Motor neuron (in vitro differentiated cells): ENCODE data around the gene DSTN. TPM values are rescaled to one million over a fixed set of nuclear protein-coding genes. Genes with fewer than 3 reads are reported as not detected.
A peak's percentile ranks its signal among the peaks of the same experiment; 100 is the strongest.

Experiments
- ATAC-seq, 8 experiments: fragments of 200-7000 bp; cut with Tn5 transposase; replicated peaks in 6 of 8; 2 replicates each; pipeline ENCODE4 v1.8.0; 2021; ENCODE audit warnings: mild to moderate bottlenecking in 8 of 8, moderate library complexity in 8 of 8
- H3K27ac ChIP-seq, 2 donors: fragments of 250-450 bp; sonication (Bioruptor Pico); 2 replicates each; pipeline ENCODE4 v1.9.0; 2021; ENCODE audit warnings: antibody characterized with exemption in 2 of 2, mild to moderate bottlenecking in 2 of 2, moderate library complexity in 1 of 2
- H3K4me1 ChIP-seq, 2 donors: fragments of 250-450 bp; sonication (Bioruptor Pico); replicated peaks in 1 of 2; 2 replicates each; pipeline ENCODE4 v1.6.1; 2021; ENCODE audit warnings: antibody characterized with exemption in 2 of 2, mild to moderate bottlenecking in 2 of 2, moderate library complexity in 1 of 2
- H3K4me3 ChIP-seq, 5 donors: fragments of 250-450 bp; sonication (Bioruptor Pico); 2 replicates each; pipeline ENCODE4 v1.9.0; 2021; ENCODE audit warnings: antibody characterized with exemption in 5 of 5, mild to moderate bottlenecking in 5 of 5, moderate library complexity in 4 of 5
- WGBS, 10 experiments: fragments of 450-650 bp; shearing (Covaris generic); methylation state at CpG; one replicate each; pipeline ENCODE4 v1.0.0; 2022; 5-methylcytosine and 5-hydroxymethylcytosine counted together
- in situ Hi-C, 9 experiments: fragments of 400-800 bp; cut with MboI; loops; one replicate each; pipeline ENCODE4 v1.15.0; 2021; ENCODE audit warnings: low sequenced_read_pairs in 9 of 9, low pct_unique_long_range_greater_than_20kb in 2 of 9; ENCODE audit not compliant: unreplicated experiment in 9 of 9
- total RNA-seq, 8 experiments: library from RNA; unstranded; fragments of 300-600 nt; gene quantifications; 2 replicates each; pipeline versions ENCODE4 v1.2.3 to v1.2.4, GENCODE V29; 2022

DSTN gene
- total RNA-seq, 8 experiments from 2014 or later: 143 to 386 (median 172) TPM

DNA sequence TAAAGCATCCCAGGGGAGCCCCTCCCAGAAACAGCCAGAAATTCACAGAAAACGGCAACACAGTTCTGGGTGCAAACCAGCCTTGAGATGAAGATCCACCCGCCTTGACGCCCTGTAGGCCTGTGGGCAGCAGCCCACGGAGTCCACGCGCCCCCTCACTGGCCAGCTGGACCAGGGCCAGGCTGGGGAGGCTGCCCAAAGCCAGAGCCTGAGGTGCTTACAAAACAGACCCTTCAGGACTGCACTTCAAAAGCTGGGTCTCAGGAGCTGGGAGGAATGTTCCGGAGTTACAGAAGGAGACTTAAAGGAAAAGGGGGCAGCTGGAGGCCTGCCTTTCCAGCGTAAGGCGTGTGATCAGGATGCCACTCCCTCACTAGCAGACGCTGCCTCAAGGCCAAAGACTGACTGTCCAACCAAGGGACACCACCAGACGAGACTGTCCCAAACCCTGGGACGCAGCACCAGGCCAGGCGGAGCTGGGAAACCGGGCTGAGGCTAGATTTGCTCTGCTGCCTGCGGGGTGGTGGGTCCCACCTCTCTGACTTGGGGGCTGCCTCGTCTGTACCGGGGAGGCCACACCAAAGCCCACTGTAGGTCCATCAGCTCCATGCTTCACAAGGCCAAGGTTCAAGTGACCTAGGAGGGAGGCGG is 64.1 kb downstream of the DSTN start:
- 80 to 100% (median 87%) methylated on average over 1 to 6 of the region's 18 CpGs; no CpG with 5 or more reads in 7 of the 10 experiments for WGBS, 10 experiments
- no peak for ATAC-seq
- in situ Hi-C loops: no loop called here
- H3K4me1 ChIP-seq: peaks cover 18 to 22% of the 10 kb centered on the region in 2 donors
- H3K27ac ChIP-seq: no peak overlapping the region
- H3K4me3 ChIP-seq: no peak overlapping the region

DNA sequence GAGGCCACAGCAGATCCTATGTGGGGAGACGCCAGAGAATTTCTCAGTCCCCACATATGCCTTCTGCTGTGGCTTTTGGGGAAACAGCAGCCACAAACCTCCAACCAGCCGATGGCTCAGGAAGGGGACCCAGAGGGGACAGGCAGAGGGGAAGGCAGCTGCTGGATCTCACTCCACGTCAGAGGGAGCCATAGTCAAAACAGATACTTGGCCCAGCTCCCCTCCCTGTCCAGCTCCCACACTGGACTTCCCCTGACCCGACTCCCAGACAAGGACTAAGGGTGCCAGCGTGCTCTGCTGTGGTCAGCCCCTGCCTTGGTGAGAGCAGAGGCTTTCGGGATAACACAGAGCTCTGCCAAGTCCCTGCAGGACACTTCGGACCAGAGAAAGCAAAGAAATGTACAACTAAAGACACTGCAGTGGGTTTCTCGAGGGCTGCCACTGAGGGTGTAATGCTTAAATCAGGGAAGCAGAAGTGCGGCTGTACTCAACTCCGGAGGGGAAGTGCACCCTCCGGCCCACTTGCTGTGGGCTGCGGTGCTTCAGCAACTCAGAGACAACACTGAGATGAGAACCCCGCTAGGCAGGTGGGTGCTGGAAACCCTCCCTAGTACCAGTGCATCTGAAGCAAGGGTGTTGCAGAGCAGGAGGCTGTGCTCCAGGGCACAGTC is 64.9 kb downstream of the DSTN start:
- H3K27ac ChIP-seq: no peak overlapping the region
- no peak overlapping the region for H3K4me3 ChIP-seq
- in situ Hi-C loops: no loop called here
- peaks cover 18 to 22% of the 10 kb centered on the region in 2 donors for H3K4me1 ChIP-seq
- WGBS, 10 experiments: 60 to 100% (median 94%) methylated on average over 1 to 4 of the region's 13 CpGs; no CpG with 5 or more reads in 4 of the 10 experiments
- no peak for ATAC-seq

DNA sequence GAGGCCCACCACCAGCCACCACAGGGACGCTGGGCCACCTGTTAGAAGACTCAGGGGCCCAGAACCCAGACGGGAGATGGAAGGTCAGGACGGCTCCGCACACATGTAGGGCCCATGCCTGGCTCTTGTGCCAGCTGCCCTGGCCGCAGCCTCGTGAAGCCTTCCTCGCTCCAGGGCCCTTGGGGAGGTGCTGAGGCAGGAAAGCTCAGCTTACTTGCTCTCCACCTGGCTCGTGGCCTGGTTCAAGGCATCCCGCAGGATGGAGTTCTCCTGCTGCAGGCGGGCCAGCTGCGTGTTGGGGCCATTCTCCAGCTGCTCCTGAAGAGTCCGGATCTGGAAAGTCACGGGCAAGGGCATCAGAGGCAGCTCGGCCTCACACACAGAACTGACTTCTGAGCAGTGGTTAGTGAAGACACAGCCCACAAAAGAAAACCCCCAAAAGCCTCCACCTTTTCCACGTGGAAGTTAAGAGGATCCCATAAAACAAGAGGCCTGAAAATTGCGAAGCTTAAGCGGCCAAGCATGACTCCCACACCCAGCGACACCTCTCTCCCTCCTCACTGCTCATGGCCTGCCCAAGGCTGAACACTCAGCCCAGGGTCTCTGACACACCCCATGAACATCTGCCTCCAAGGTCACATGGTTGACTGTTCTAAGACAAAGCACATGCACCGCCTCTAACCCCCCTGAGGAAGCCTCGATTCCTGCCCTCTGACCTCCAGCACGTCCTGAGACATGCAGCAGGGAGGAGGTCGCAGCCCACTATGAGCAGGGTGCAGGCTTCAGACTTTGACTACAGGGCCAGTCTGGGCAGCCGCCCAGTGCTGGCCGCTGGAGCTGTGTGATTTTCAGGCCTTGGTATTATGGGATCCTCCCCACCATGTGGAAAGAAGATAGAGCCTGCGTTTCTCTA is 65.7 kb downstream of the DSTN start:
- H3K4me1 ChIP-seq: peaks cover 18 to 22% of the 10 kb centered on the region in 2 donors
- no peak overlapping the region for H3K4me3 ChIP-seq
- peak in 4 of 8 experiments; percentile 21 to 84 (median 56) for ATAC-seq
- H3K27ac ChIP-seq: peak overlapping the region; percentile 35 to 50
- 0 to 90% (median 60%) methylated on average over 2 to 9 of the region's 25 CpGs; no CpG with 5 or more reads in 2 of the 10 experiments for WGBS, 10 experiments
- in situ Hi-C loops: no loop called here

DNA sequence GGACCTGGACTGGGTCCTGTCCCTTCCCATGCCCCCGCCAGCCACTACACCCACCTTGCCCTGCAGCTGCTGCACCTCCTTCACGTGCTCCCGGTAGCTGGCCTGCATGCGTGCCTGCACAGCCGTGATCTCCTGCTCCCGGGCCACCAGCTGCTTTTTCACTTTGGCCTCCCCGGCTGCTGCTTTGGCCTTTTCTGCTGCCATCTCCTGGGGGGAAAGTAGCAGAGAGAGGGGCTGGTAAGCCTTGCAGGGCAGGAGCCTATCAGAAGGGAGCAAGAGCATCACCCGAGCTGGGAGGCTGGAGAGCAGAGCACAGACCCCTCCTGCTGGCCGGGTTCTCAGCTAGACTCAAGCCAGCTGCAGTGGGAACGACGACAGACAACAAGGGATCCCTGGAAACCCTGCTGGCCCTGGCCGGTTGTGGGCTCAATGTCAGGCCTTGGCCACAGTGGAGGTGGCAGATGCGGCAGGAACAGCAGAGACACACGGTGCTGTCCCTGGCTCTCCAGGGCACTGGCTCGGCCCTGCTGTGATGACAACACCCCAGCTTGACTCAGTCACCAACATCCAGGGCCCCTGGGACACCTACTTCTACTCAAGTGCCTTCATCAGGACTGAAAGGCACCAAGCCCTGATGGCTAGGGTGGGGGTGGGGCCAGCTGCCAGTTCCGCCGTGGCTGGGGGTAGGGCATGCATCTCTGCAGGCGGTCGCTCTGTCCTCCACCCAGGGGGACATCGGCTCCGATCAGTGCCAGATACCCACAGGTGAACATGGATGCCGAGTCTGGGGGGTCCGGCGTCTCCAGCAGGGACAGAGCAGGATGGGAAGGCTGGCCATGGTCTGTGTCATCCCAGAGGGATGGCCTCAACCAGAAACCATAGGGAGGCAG is 66.9 kb downstream of the DSTN start:
- peak in 7 of 8 experiments; percentile 11 to 97 (median 96) for ATAC-seq
- in situ Hi-C loops: no loop called here
- H3K4me1 ChIP-seq: peaks cover 18 to 22% of the 10 kb centered on the region in 2 donors
- no peak overlapping the region for H3K4me3 ChIP-seq
- 29 to 80% (median 60%) methylated on average over 1 to 10 of the region's 24 CpGs; no CpG with 5 or more reads in 3 of the 10 experiments for WGBS, 10 experiments
- H3K27ac ChIP-seq: peak overlapping the region in 1 of 2 donors; percentile 71

DNA sequence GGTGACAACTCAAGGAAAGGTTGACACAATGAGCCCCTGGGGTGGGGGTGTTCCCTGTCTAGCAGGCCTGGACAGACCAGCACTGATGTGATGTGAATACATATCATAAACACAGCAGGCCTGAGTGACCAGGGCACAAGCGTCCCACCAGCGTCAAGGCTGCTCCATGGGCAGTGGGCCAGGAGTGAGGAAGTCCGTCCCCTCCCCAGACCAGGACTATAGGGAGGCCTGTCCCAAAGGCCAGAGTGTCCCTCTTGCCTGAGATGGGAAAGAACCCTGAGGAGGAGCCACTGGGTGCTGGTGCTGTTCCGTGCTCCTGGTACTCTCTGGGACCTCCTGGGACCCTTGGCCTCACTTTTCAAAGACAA is 67.5 kb downstream of the DSTN start:
- in situ Hi-C loops: no loop called here
- WGBS, 10 experiments: 100% methylated on average over 1 of the region's 4 CpGs; no CpG with 5 or more reads in 9 of the 10 experiments
- no peak for ATAC-seq

DNA sequence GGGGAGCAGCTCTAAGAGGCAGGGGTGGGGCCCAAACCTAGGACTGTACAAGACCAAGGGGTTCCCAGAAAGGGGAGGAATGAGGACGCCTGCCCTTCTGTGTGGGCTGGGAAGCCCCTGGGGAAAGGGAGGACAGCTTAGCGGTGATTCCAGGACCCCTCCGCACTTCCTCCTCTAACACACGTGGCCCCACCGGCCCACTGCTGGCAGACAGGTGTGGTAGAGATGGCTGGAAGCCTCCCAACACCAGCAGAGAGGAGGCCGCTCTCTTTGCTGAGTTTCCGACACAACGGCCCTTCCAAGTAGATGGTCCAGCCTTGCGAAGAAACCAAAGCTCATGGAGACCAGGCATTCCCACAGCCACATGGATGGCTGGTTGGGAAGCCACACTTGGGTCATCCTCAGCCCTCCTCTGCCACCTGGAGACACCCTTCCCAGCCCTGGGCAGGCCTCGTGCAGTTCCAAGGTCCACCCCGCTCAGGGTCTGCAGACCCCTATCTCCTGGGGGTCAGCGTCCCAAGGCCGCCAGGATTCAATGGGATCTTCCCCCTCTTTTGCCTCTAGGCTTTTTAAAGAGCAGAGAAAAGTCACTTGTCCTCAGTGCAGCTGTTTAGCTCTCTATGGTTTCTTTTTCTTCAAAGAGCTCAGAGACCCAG is 68.2 kb downstream of the DSTN start:
- 40 to 100% (median 100%) methylated on average over 1 to 7 of the region's 13 CpGs; no CpG with 5 or more reads in 3 of the 10 experiments for WGBS, 10 experiments
- Histone ChIP-seq H3K4me3 (no peak overlapping the region), H3K27ac (no peak overlapping the region), H3K4me1 (peaks cover 18 to 22% of the 10 kb centered on the region in 2 donors)
- in situ Hi-C loops: no loop called here
- peak in 1 of 8 experiments; percentile 7 for ATAC-seq

More for the DNA sequence above, 67.5 kb downstream of the DSTN start:
- Histone ChIP-seq H3K27ac (peak overlapping the region in 1 of 2 donors; percentile 71), H3K4me3 (no peak overlapping the region), H3K4me1 (peaks cover 18 to 22% of the 10 kb centered on the region in 2 donors)

DNA sequence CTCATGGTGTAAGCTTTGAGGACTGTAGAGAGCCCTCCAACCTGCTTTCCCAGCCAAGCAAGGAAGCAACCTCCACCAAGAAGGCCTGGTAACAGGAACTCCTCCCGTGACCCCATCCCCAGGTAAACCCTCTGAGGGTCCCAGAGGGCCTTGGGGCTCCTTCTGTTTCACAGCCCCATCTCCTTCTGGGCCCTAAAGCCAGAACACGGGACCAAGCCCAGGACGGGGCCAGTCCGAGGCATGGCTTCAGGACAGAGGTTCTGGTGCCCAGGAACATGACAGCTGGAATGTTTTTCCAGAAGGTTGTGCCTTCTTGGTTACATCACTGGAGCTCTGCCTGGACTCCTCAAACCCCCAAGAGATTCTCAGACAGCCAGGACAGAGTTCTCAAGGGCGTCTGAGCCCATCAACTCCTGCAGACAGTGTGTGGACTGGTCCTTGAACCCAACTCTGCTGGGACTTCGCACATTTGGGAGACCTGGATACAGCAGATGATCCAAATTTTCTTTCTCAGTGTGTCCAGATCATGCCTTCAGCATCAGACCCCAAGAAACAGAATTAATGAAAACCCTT is 69.0 kb downstream of the DSTN start:
- Histone ChIP-seq H3K4me3 (no peak overlapping the region), H3K27ac (no peak overlapping the region), H3K4me1 (peaks cover 24 to 30% of the 10 kb centered on the region in 2 donors)
- WGBS, 10 experiments: 75 to 100% (median 98%) methylated on average over 1 to 6 of the region's 6 CpGs; no CpG with 5 or more reads in 5 of the 10 experiments
- in situ Hi-C loops: no loop called here
- ATAC-seq: no peak

DNA sequence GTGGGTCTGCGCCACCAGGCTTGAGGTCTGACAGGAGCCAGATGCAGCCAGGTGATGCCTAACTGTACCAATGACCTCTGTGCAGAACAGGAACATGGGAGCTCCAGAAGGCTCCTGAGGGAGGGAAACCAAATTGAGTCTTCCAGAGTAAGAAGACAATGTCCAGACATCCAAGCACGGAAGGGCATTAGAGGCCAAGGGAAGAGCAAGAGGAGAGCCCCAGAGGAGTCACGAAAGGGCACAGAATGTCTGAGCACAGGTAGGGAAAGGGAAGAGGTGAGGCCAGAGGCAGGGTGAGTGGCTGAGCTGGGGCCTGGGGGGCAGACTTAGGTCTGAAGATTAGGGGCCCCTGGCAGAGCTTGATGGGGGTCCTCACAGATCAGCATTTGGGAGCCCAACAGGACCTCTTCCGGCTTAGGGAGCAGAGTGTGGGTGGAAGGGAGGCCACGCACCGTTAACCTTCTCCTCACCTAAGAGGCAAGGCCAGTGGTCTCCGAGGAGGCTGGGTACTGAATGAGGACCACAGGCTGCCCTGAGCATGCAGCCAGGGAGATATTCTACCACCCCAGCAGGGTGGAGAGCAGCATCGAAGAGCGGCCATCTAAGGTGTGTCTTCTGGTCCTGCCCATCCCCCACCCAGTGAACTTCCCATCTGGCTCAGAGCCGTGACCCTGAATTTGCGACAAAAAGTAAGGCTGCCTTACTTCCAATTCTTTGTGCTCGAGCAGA is 70.4 kb downstream of the DSTN start:
- Histone ChIP-seq H3K4me1 (peaks cover 30 to 36% of the 10 kb centered on the region in 2 donors), H3K4me3 (no peak overlapping the region), H3K27ac (no peak overlapping the region)
- no peak for ATAC-seq
- in situ Hi-C loops: no loop called here
- WGBS, 10 experiments: 40 to 100% (median 94%) methylated on average over 1 to 8 of the region's 12 CpGs; no CpG with 5 or more reads in 4 of the 10 experiments

DNA sequence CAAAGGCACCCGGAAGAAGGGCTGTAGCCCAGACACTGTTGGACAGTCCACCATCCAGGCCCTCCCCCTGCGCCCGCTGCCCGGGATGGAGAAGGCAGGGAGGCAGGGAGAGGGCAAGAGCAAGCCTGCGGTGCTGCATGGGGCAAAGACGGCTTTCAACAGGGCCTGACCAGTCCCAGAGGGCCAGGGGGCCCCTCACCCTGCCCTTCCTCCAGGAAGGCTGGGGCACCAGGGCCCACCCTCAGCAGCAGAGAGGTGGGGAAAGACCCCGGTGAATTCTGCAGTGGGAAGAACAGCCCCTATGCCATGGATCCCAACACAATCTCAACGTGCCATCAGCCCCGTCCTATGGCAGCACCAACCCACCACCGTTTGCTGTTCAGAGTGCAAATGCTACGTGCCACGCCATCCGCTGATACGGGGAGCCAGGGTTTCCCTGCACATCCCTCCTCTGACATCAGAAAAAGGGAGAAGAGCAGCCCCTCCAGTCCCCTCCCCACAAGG is 71.1 kb downstream of the DSTN start:
- H3K27ac ChIP-seq: no peak overlapping the region
- in situ Hi-C loops: no loop called here
- no peak for ATAC-seq
- 80 to 89% (median 83%) methylated on average over 1 to 3 of the region's 14 CpGs; no CpG with 5 or more reads in 7 of the 10 experiments for WGBS, 10 experiments
- peaks cover 23 to 34% of the 10 kb centered on the region in 2 donors for H3K4me1 ChIP-seq
- H3K4me3 ChIP-seq: no peak overlapping the region

DNA sequence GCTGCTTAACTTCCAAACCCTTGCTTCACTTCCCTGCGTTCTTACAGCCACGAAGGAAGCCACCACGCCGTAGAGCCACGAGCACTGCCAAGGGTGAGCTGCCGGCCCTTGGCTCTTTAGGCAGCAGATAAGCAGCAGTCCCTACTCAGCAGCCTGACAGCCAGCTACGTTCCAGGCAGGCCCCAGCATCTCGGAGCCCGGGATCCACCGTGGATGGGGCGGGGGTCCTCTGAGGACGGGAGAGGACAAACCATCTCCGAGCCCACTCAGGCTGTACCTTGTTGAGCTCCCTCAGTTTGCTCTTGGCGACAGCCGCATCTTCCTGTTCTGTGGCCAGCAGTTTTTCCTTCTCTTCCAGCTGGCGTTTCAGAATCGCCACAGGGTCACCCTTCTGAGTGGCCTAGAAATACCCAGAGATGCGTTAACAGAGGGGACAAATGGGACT is 71.7 kb downstream of the DSTN start:
- Histone ChIP-seq H3K27ac (no peak overlapping the region), H3K4me3 (no peak overlapping the region), H3K4me1 (peaks cover 22 to 34% of the 10 kb centered on the region in 2 donors)
- no peak for ATAC-seq
- WGBS, 10 experiments: 92 to 98% (median 95%) methylated on average over 7 to 9 of the region's 18 CpGs; no CpG with 5 or more reads in 6 of the 10 experiments
- in situ Hi-C loops: no loop called here

DNA sequence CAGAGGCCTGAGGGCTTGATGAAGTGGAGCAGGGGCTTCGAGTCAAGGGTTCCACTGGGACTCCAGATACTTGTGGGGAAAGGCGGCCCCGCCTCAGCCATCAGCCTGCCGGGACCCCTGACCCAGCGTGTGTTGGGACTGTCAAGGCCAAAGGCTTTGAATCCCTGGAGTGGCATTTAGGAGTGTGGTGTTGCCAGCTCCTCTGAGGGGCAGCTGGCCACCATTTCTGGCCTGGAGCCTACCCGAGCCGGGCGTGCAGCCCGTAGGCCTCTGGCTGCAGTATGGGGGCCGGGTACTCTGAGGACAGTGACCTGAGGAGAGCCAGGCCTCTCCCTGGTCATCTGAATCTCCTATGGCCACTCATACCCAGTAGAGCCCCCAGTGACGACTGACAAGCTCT is 72.1 kb downstream of the DSTN start:
- in situ Hi-C loops: no loop called here
- Histone ChIP-seq H3K4me1 (peaks cover 20 to 34% of the 10 kb centered on the region in 2 donors), H3K4me3 (no peak overlapping the region), H3K27ac (no peak overlapping the region)
- 98% methylated on average over 5 of the region's 11 CpGs; no CpG with 5 or more reads in 9 of the 10 experiments for WGBS, 10 experiments
- no peak for ATAC-seq
